Fibroblast of lung (primary cell): ENCODE measurements around the gene KCNN4. TPM values are rescaled to one million over a fixed set of nuclear protein-coding genes. Genes with fewer than 3 reads are reported as not detected.

Experiments used
- DNase-seq, 2 donors: peaks; one replicate each; pipeline versions ENCODE4 v3.0.0 to v3.0.0-alpha.2; 2010; ENCODE audit warnings: low read depth in 2 of 2
- H2AFZ ChIP-seq: 2 replicates; pipeline ENCODE4 v1.5.1; 2012; ENCODE audit warnings: low read length, control low read depth, inconsistent platforms
- H3K27ac ChIP-seq: 2 replicates; pipeline ENCODE4 v1.5.1; 2011; ENCODE audit warnings: low read length, control low read depth; ENCODE audit not compliant: insufficient read depth
- H3K27me3 ChIP-seq: 2 replicates; pipeline ENCODE4 v1.5.1; 2011; ENCODE audit warnings: mild to moderate bottlenecking, low read length; ENCODE audit not compliant: control insufficient read depth, insufficient read depth
- H3K36me3 ChIP-seq: 2 replicates; pipeline ENCODE4 v1.5.1; 2011; ENCODE audit warnings: low read length; ENCODE audit not compliant: control insufficient read depth, insufficient read depth
- H3K4me1 ChIP-seq: 2 replicates; pipeline ENCODE4 v1.5.1; 2011; ENCODE audit warnings: low read length; ENCODE audit not compliant: control insufficient read depth, insufficient read depth; ENCODE audit errors: extremely low read depth
- H3K4me2 ChIP-seq: 2 replicates; pipeline ENCODE4 v1.5.1; 2011; ENCODE audit warnings: low read length, control low read depth; ENCODE audit not compliant: insufficient read depth; ENCODE audit errors: extremely low read depth
- H3K4me3 ChIP-seq, 4 experiments: fragments of 200-600 bp in 1 of 4; sonication (generic) in 1 of 4; replicated peaks in 1 of 4; 2 replicates each; pipeline ENCODE4 v1.5.1; 2011 to 2016; ENCODE audit warnings: low read length in 4 of 4, low read depth in 3 of 4, mild to moderate bottlenecking in 3 of 4, control low read depth in 2 of 4, inconsistent platforms in 1 of 4, mixed read lengths in 1 of 4; ENCODE audit not compliant: insufficient read depth in 1 of 4; ENCODE audit errors: control extremely low read depth in 1 of 4
- H3K79me2 ChIP-seq: 2 replicates; pipeline ENCODE4 v1.5.1; 2012; ENCODE audit warnings: mild to moderate bottlenecking, low read length, inconsistent platforms; ENCODE audit not compliant: control insufficient read depth, insufficient read depth
- H3K9ac ChIP-seq: 2 replicates; pipeline ENCODE4 v1.5.1; 2011; ENCODE audit warnings: mild to moderate bottlenecking, low read length, control low read depth; ENCODE audit not compliant: insufficient read depth
- H3K9me3 ChIP-seq: 2 replicates; pipeline ENCODE4 v1.5.1; 2012; ENCODE audit warnings: low read depth, low read length; ENCODE audit not compliant: control insufficient read depth, insufficient read depth
- H4K20me1 ChIP-seq: 2 replicates; pipeline ENCODE4 v1.5.1; 2011; ENCODE audit warnings: low read length; ENCODE audit not compliant: control insufficient read depth, insufficient read depth; ENCODE audit errors: extremely low read depth
- EZH2 ChIP-seq: IDR thresholded peaks from 2 replicates; pipeline ENCODE4 v1.5.1; 2012; ENCODE audit warnings: low read length, control low read depth, mild to moderate bottlenecking; ENCODE audit errors: missing control alignments
- polyA plus RNA-seq, 2 donors: library from polyadenylated mRNA; depleted of rRNA in 1 of 2; stranded (reverse) in 1 of 2; unstranded in 1 of 2; fragments of >200 nt; gene quantifications; 2 replicates each; pipeline ENCODE4 v1.2.1, GENCODE V29; 2011 to 2012; ENCODE audit warnings: missing spikeins in 1 of 2
- total RNA-seq: library from RNA; depleted of rRNA; stranded (reverse); fragments of >200 nt; gene quantifications from 2 replicates; pipeline ENCODE4 v1.2.1, GENCODE V29; 2014
- TF ChIP-seq, protein P1 (sequence below), 2 donors: IDR thresholded peaks in 1 of 2; conservative IDR thresholded peaks in 1 of 2; 1 replicate in 1 of 2; 2 replicates in 1 of 2; pipeline ENCODE4 v1.5.1; 2011 to 2012; ENCODE audit warnings: low read length in 2 of 2, control low read depth in 1 of 2, inconsistent platforms in 1 of 2, low read depth in 1 of 2, mild to moderate bottlenecking in 1 of 2

Gene KCNN4
- total and polyA plus RNA-seq, 2 donors (not counting 1 experiment from before 2014, with no cell fraction given) = 0.41 to 0.83 TPM

- no peak for TF ChIP-seq EZH2
- TF ChIP-seq, protein P1, sequence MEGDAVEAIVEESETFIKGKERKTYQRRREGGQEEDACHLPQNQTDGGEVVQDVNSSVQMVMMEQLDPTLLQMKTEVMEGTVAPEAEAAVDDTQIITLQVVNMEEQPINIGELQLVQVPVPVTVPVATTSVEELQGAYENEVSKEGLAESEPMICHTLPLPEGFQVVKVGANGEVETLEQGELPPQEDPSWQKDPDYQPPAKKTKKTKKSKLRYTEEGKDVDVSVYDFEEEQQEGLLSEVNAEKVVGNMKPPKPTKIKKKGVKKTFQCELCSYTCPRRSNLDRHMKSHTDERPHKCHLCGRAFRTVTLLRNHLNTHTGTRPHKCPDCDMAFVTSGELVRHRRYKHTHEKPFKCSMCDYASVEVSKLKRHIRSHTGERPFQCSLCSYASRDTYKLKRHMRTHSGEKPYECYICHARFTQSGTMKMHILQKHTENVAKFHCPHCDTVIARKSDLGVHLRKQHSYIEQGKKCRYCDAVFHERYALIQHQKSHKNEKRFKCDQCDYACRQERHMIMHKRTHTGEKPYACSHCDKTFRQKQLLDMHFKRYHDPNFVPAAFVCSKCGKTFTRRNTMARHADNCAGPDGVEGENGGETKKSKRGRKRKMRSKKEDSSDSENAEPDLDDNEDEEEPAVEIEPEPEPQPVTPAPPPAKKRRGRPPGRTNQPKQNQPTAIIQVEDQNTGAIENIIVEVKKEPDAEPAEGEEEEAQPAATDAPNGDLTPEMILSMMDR (conservative IDR thresholded peaks at IDR 0.05 in 1 of 2, IDR thresholded peaks at IDR 0.05 in 1 of 2; ENCODE audit: low read depth in 1 of 2, low read length in 2 of 2) = no peak
- no peaks in the 10 kb centered on the region for H3K27me3 ChIP-seq
- no peak overlapping the region for H3K27ac ChIP-seq
- no peak overlapping the region for H3K4me2 ChIP-seq
- no peak overlapping the region for H2AFZ ChIP-seq
- no peak overlapping the region for H3K4me3 ChIP-seq
- H3K79me2 ChIP-seq = no peaks in the 10 kb centered on the region
- H3K36me3 ChIP-seq = peaks cover 34% of the 10 kb centered on the region
- H3K9me3 ChIP-seq = no peaks in the 10 kb centered on the region
- no peaks in the 10 kb centered on the region for H4K20me1 ChIP-seq
- peaks cover 7% of the 10 kb centered on the region for H3K4me1 ChIP-seq
- H3K9ac ChIP-seq = no peak overlapping the region
- peak in 1 of 2 donors; percentile 33 for DNase-seq
Measured at GRCh38 chr19:43738780-43739211, 42.0 kb downstream of the KCNN4 start.

GRCh38 chr19:43735957-43736356 lies 44.8 kb downstream of the KCNN4 start:
- Histone ChIP-seq H3K9ac (no peak overlapping the region), H3K27me3 (no peaks in the 10 kb centered on the region), H2AFZ (no peak overlapping the region), H3K9me3 (no peaks in the 10 kb centered on the region), H3K79me2 (no peaks in the 10 kb centered on the region), H3K4me2 (no peak overlapping the region), H3K4me3 (no peak overlapping the region), H3K27ac (peak overlapping the region; percentile 28), H3K36me3 (peaks cover 38% of the 10 kb centered on the region), H3K4me1 (peaks cover 4% of the 10 kb centered on the region), H4K20me1 (no peaks in the 10 kb centered on the region)
- TF ChIP-seq, protein P1 (conservative IDR thresholded peaks at IDR 0.05 in 1 of 2, IDR thresholded peaks at IDR 0.05 in 1 of 2; ENCODE audit: low read depth in 1 of 2, low read length in 2 of 2) = no peak
- TF ChIP-seq EZH2 = no peak
- peak in 1 of 2 donors; percentile 41 for DNase-seq

DNA sequence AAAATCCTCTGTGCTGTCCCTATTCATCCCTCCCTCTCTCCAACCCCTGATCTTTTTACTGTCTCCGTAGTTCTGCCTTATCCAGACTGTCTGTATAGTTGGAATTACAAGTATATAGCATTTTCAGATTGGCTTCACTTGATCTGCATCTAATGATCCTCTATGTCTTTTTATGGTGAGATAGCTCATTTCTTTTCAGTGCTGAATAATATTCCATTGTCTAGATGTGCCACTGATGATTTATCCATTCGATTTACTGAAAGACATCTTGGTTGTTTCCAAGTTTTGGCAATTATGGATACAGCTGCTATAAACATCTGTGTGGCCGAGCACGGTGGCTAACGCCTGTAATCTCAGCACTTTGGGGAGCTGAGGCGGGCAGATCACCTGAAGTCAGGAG lies 45.8 kb downstream of the KCNN4 start:
- no peak overlapping the region for H3K4me2 ChIP-seq
- H3K9me3 ChIP-seq = no peaks in the 10 kb centered on the region
- H3K79me2 ChIP-seq = no peaks in the 10 kb centered on the region
- H3K4me3 ChIP-seq = no peak overlapping the region
- no peak overlapping the region for H3K9ac ChIP-seq
- no peaks in the 10 kb centered on the region for H4K20me1 ChIP-seq
- no peak for DNase-seq
- peaks cover 37% of the 10 kb centered on the region for H3K36me3 ChIP-seq
- H3K27me3 ChIP-seq = no peaks in the 10 kb centered on the region
- H2AFZ ChIP-seq = no peak overlapping the region
- TF ChIP-seq, protein P1 (conservative IDR thresholded peaks at IDR 0.05 in 1 of 2, IDR thresholded peaks at IDR 0.05 in 1 of 2; ENCODE audit: low read depth in 1 of 2, low read length in 2 of 2) = no peak
- TF ChIP-seq EZH2 = no peak
- peaks cover 4% of the 10 kb centered on the region for H3K4me1 ChIP-seq
- no peak overlapping the region for H3K27ac ChIP-seq
